Gastroesophageal sphincter (tissue), 4 donors: ENCODE measurements around the gene PAFAH2. TPM values are rescaled to one million over a fixed set of nuclear protein-coding genes. Genes with fewer than 3 reads are reported as not detected.

Experiments
- ATAC-seq: fragments of 150-250 bp; one replicate; pipeline ENCODE4 v1.9.1; 2016; ENCODE audit warnings: mild to moderate bottlenecking, moderate library complexity
- H3K27ac ChIP-seq, 4 donors: fragments of 200-600 bp; sonication (generic) in 3 of 4; 1 replicate in 3 of 4; 2 replicates in 1 of 4; pipeline ENCODE4 v1.5.1; 2016 to 2019
- H3K27me3 ChIP-seq: fragments of 200-600 bp; sonication (generic); one replicate; pipeline ENCODE4 v1.5.1; 2019
- H3K36me3 ChIP-seq, 2 donors: fragments of 200-600 bp; sonication (generic); one replicate each; pipeline ENCODE4 v1.5.1; 2019; ENCODE audit warnings: control low read depth in 1 of 2
- H3K4me1 ChIP-seq, 3 donors: fragments of 200-600 bp; sonication (generic); 1 replicate in 2 of 3; 2 replicates in 1 of 3; pipeline ENCODE4 v1.5.1; 2016 to 2019; ENCODE audit warnings: control low read depth in 2 of 3
- H3K4me3 ChIP-seq, 2 donors: fragments of 200-600 bp; sonication (generic); one replicate each; pipeline ENCODE4 v1.5.1; 2019; ENCODE audit warnings: mild to moderate bottlenecking in 1 of 2, moderate library complexity in 1 of 2
- H3K9me3 ChIP-seq, 3 donors: fragments of 200-600 bp; sonication (generic); one replicate each; pipeline ENCODE4 v1.5.1; 2017 to 2019; ENCODE audit warnings: control low read depth in 2 of 3
- CTCF ChIP-seq, 4 experiments: fragments of 200-600 bp in 2 of 4; fragments of 450-650 bp in 2 of 4; sonication (generic) in 1 of 4; IDR thresholded peaks; one replicate each; pipeline ENCODE4 v1.5.1; 2017 to 2019; ENCODE audit warnings: antibody characterized with exemption in 4 of 4, mild to moderate bottlenecking in 2 of 4, moderate library complexity in 2 of 4
- EP300 ChIP-seq: sonication (generic); formaldehyde crosslinking; IDR thresholded peaks from one replicate; pipeline ENCODE4 v1.6.1; 2017; ENCODE audit warnings: antibody characterized with exemption, mild to moderate bottlenecking
- POLR2A ChIP-seq, 2 donors: fragments of 450-650 bp; IDR thresholded peaks; one replicate each; pipeline ENCODE4 v1.6.1; 2017; ENCODE audit warnings: antibody characterized with exemption in 2 of 2, mild to moderate bottlenecking in 2 of 2, moderate library complexity in 1 of 2
- POLR2AphosphoS5 ChIP-seq: sonication (generic); formaldehyde crosslinking; IDR thresholded peaks from one replicate; pipeline ENCODE4 v1.6.1; 2017; ENCODE audit warnings: antibody characterized with exemption
- WGBS, 2 donors: methylation state at CpG; one replicate each; pipeline ENCODE4 v1.1.5; 2018; ENCODE audit warnings: low coverage in 1 of 2; 5-methylcytosine and 5-hydroxymethylcytosine counted together
- total RNA-seq, 4 donors: library from RNA; depleted of rRNA; stranded (reverse); fragments of >200 nt; gene quantifications; one replicate each; pipeline ENCODE4 v1.1.0, GENCODE V29; 2016

The PAFAH2 gene
- total RNA-seq, 4 donors from 2014 or later = 6.6 to 12.2 (median 8.5) TPM

- WGBS, 2 donors = 70 to 71% methylated on average over 5 to 8 of the region's 8 CpGs
- TF ChIP-seq CTCF (IDR thresholded peaks at IDR 0.05) = no peak
- H3K36me3 ChIP-seq = peaks cover 0 to 100% of the 10 kb centered on the region in 2 donors
- no peak for ATAC-seq
- H3K27me3 ChIP-seq = no peaks in the 10 kb centered on the region
- H3K4me1 ChIP-seq = no peaks in the 10 kb centered on the region
- H3K9me3 ChIP-seq = no peaks in the 10 kb centered on the region
- no peak overlapping the region for H3K27ac ChIP-seq
- no peak overlapping the region for H3K4me3 ChIP-seq
Measured at GRCh38 chr1:25971066-25971810, 26.6 kb downstream of the PAFAH2 start.

GRCh38 chr1:25967308-25967707, 30.6 kb downstream of the PAFAH2 start:
- Histone ChIP-seq H3K9me3 (no peaks in the 10 kb centered on the region), H3K36me3 (peaks cover 0 to 96% of the 10 kb centered on the region in 2 donors), H3K27ac (no peak overlapping the region), H3K4me3 (no peak overlapping the region), H3K27me3 (no peaks in the 10 kb centered on the region), H3K4me1 (no peaks in the 10 kb centered on the region)
- WGBS, 2 donors = 86% methylated on average over 1 to 3 of the region's 3 CpGs
- TF ChIP-seq POLR2AphosphoS5 (no peak), POLR2A (IDR thresholded peaks at IDR 0.05) (no peak), CTCF (IDR thresholded peaks at IDR 0.05) (no peak), EP300 (no peak)
- no peak for ATAC-seq

- Histone ChIP-seq H3K9me3 (no peaks in the 10 kb centered on the region), H3K27ac (no peak overlapping the region), H3K36me3 (peaks cover 0 to 73% of the 10 kb centered on the region in 2 donors), H3K27me3 (no peaks in the 10 kb centered on the region), H3K4me3 (no peak overlapping the region), H3K4me1 (peaks cover 0 to 3% (median 0%) of the 10 kb centered on the region in 3 donors)
- WGBS, 2 donors = 75 to 92% methylated on average over 2 of the region's 2 CpGs
- no peak for TF ChIP-seq POLR2A (IDR thresholded peaks at IDR 0.05)
- TF ChIP-seq EP300 = no peak
- no peak for TF ChIP-seq CTCF (IDR thresholded peaks at IDR 0.05)
- no peak for TF ChIP-seq POLR2AphosphoS5
- no peak for ATAC-seq
Measured at GRCh38 chr1:25959611-25960010, 38.3 kb downstream of the PAFAH2 start.

GRCh38 chr1:25958465-25958864, 39.4 kb downstream of the PAFAH2 start:
- no peak overlapping the region for H3K4me3 ChIP-seq
- no peak for ATAC-seq
- peaks cover 0 to 61% of the 10 kb centered on the region in 2 donors for H3K36me3 ChIP-seq
- 100% methylated on average over 1 of the region's 6 CpGs for WGBS, 2 donors
- TF ChIP-seq EP300 = no peak
- no peak for TF ChIP-seq CTCF (IDR thresholded peaks at IDR 0.05)
- TF ChIP-seq POLR2A (IDR thresholded peaks at IDR 0.05) = no peak
- no peak for TF ChIP-seq POLR2AphosphoS5
- H3K9me3 ChIP-seq = no peaks in the 10 kb centered on the region
- H3K27me3 ChIP-seq = no peaks in the 10 kb centered on the region
- no peak overlapping the region for H3K27ac ChIP-seq
- peaks cover 0 to 13% (median 0%) of the 10 kb centered on the region in 3 donors for H3K4me1 ChIP-seq

- peaks cover 0 to 25% (median 6%) of the 10 kb centered on the region in 3 donors for H3K4me1 ChIP-seq
- no peak for ATAC-seq
- no peaks in the 10 kb centered on the region for H3K27me3 ChIP-seq
- no peaks in the 10 kb centered on the region for H3K9me3 ChIP-seq
- no peak for TF ChIP-seq EP300
- no peak for TF ChIP-seq CTCF (IDR thresholded peaks at IDR 0.05)
- TF ChIP-seq POLR2AphosphoS5 = no peak
- peaks cover 0 to 32% of the 10 kb centered on the region in 2 donors for H3K36me3 ChIP-seq
- no peak overlapping the region for H3K4me3 ChIP-seq
- H3K27ac ChIP-seq = no peak overlapping the region
Measured at GRCh38 chr1:25955553-25955952, 42.3 kb downstream of the PAFAH2 start.
